GM13976 (cell line): ENCODE measurements around the gene SLC12A3.
A peak's percentile ranks its signal among the peaks of the same experiment; 100 is the strongest.

Source experiments
- DNase-seq: peaks from one replicate; pipeline ENCODE4 v3.0.0; 2012; ENCODE audit warnings: low spot score
- in situ Hi-C: fragments of 300-500 bp; cut with MboI; formaldehyde crosslinking; loops from one replicate; pipeline ENCODE4 v1.12.0; 2022; ENCODE audit warnings: low sequenced_read_pairs, mixed read lengths, inconsistent platforms; ENCODE audit not compliant: unreplicated experiment
- TF ChIP-seq, protein P1 (sequence below): IDR thresholded peaks from 2 replicates; pipeline ENCODE4 v1.5.1; 2012; ENCODE audit warnings: borderline replicate concordance, mild to moderate bottlenecking; ENCODE audit not compliant: insufficient read depth; ENCODE audit errors: extremely low read depth, missing control alignments, control extremely low read depth

The SLC12A3 gene

GRCh38 chr16:56927471-56927870, 62.5 kb downstream of the SLC12A3 start:
- DNase-seq: no peak
- TF ChIP-seq, protein P1, sequence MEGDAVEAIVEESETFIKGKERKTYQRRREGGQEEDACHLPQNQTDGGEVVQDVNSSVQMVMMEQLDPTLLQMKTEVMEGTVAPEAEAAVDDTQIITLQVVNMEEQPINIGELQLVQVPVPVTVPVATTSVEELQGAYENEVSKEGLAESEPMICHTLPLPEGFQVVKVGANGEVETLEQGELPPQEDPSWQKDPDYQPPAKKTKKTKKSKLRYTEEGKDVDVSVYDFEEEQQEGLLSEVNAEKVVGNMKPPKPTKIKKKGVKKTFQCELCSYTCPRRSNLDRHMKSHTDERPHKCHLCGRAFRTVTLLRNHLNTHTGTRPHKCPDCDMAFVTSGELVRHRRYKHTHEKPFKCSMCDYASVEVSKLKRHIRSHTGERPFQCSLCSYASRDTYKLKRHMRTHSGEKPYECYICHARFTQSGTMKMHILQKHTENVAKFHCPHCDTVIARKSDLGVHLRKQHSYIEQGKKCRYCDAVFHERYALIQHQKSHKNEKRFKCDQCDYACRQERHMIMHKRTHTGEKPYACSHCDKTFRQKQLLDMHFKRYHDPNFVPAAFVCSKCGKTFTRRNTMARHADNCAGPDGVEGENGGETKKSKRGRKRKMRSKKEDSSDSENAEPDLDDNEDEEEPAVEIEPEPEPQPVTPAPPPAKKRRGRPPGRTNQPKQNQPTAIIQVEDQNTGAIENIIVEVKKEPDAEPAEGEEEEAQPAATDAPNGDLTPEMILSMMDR: no peak
- in situ Hi-C loops: no loop called here

DNA sequence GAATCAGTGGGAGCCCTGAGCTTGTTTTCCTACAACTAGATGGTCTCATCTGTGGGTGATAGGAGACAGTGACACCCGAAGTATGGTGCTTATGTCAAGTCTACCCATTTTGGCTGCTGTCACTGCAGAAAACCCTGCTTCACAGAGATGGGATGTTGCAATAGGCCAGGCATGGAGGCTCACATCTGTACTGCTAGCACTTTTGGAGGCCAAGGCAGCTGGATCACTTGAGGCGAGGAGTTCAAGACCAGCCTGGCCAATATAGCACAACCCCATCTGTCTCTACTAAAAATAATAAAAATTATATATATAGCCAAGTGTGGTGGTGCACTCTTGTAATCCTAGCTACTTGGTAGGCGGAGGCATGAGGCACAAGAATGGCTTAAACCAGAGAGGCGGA, 64.6 kb downstream of the SLC12A3 start:
- in situ Hi-C loops: no loop called here
- TF ChIP-seq, protein P1: no peak
- DNase-seq: no peak

DNA sequence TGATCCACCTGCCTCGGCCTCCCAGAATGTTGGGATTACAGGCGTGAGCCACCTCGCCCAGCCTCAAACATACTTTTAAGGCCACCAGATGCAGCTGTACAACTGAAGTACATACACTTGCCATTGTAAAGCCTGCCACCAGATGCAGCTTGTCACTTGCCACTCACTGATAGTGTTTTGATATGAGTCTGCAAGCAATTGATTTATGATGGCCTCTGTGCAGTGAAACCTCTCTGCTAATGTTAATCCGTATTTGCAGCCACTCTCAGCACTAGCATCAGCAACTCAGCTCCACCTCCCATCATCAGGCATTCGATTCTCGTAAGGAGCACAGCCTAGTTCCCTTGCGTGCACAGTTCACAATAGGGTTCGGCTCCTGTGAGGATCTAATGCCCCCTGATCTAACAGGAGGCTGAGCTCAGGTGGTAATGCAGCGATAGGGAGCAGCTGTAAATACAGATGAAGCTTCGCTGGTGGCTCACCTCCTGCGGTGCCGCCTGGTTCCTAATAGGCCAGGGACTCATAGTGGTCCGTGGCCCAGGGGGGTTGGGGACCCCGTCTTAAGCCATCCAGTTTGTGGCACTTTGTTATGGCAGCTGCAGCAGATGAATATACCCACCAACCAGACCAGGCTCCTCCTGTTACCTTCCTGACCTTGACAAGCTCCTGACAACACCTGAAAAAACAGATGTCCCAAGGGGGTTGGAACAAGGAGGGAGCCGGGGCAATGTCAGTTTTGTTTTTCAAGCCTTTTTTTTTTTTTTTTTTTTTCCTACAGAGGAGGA, 65.7 kb downstream of the SLC12A3 start:
- no peak for DNase-seq
- in situ Hi-C loops: no loop called here
- TF ChIP-seq, protein P1: no peak

GRCh38 chr16:56931271-56931891, 66.4 kb downstream of the SLC12A3 start:
- DNase-seq: peak; percentile 78
- in situ Hi-C loops: no loop called here
- TF ChIP-seq, protein P1: no peak

GRCh38 chr16:56931892-56932720, 67.1 kb downstream of the SLC12A3 start, which contains the start of gene HERPUD1:
Gene HERPUD1 (plus strand): TSS chr16:56932142. CDS start chr16:56932245, 103 bp downstream.
- TF ChIP-seq, protein P1: no peak
- in situ Hi-C loops: no loop called here
- peak; percentile 99 for DNase-seq

GRCh38 chr16:56932721-56933619, 68.0 kb downstream of the SLC12A3 start:
- DNase-seq: no peak
- in situ Hi-C loops: no loop called here
- TF ChIP-seq, protein P1: no peak
